Measurements from ENCODE around the gene MAB21L1. TPM values are rescaled to one million over a fixed set of nuclear protein-coding genes. Genes with fewer than 3 reads are reported as not detected.

The MAB21L1 gene
- polyA plus RNA-seq, result not detected

DNA sequence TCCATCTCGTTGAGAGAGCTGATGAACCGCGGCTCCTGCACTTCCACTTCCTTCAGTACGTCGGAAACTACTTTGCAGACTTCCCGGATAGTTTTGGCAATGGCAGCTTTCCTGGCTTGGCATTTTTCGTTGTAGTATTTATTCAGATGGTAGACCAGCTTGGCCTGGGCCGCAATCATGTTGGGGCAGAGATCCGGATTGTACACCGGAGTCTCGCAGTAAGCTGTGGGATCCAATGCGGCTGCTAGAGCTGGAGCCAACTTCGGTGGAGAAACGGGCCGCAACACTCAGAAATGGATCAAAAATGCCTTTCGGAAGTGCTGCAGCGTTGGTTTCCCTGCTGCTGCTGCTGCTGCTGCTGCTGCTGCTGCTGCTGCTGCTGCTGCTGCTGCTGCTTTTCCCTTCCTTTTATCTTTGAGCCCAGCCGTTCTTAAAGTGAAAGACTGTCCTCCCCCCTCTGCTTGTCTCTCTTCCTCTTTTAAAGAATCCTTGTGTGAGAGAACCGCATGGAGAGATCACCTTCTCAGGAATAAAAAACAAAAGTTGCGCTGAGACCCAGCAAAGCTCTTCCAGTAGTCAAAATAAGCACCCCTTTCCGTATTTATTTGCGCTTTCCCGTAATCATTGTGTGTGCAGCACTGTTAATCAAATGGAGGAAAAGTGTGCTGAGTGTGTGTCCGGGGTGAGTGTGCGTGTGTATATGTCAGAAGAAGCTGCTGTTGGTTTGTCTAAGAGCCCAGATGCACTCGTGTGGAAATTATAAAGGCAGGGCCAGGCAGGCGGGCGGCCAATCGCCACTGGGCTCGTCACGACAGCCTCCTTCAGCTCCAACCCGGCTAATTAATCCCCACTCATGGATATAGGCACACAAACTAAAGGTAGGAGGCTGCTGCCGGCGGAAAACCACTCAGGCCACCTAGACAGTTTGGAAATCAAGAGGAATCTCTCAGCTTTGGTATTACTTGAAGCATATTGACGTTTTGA is at the start of gene MAB21L1:
Gene MAB21L1, minus strand, starts transcription at position 730 of the 984 bp plus-strand sequence. Its CDS starts 551 bp downstream, at position 179.
- Mint-ChIP-seq H3K27ac (peak within 1 kb of the TSS in 2 of 6 donors; percentile 24 to 67), H3K27me3 (ENCODE audit: low read depth in 3 of 3) (peaks cover 32 to 43% (median 41%) of the 10 kb centered on the region in 3 donors), H3K4me1 (peaks cover 26 to 56% of the 10 kb centered on the region in 2 donors), H3K4me3 (peak within 1 kb of the TSS; percentile 77 to 95 (median 90)), H3K36me3 (no peaks in the 10 kb centered on the region), H3K9me3 (peaks cover 4 to 17% (median 7%) of the 10 kb centered on the region in 6 donors)
- DNase-seq, result peak in 1 of 3 donors; percentile 5

DNA sequence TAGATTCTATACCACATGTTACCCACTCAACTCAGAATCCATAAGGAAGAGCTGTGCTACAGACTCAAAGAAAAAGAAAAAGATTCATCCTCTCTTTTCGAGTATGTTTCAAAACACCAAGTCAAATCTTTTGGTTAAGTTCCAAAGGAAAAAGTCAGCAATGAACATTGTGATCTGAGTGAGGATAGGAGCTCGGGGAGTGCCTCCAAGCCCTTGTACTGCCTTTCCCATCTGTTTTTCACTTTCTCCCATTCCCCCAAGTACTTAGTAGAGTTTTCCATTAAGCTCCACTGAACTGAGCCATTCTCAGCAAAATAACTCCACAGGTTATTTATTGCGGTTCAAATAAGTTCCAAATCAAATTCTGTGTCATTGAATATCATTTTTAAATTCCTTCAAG is 47.7 kb upstream of the MAB21L1 start:
- H3K27me3 Mint-ChIP-seq (ENCODE audit: low read depth in 3 of 3), result peaks cover 0 to 2% (median 2%) of the 10 kb centered on the region in 3 donors
- no peaks in the 10 kb centered on the region for H3K4me1 Mint-ChIP-seq
- H3K27ac Mint-ChIP-seq, result no peak overlapping the region
- no peak for DNase-seq
- H3K4me3 Mint-ChIP-seq, result no peak overlapping the region
- no peaks in the 10 kb centered on the region for H3K36me3 Mint-ChIP-seq
- H3K9me3 Mint-ChIP-seq, result peaks cover 0 to 5% (median 0%) of the 10 kb centered on the region in 6 donors

DNA sequence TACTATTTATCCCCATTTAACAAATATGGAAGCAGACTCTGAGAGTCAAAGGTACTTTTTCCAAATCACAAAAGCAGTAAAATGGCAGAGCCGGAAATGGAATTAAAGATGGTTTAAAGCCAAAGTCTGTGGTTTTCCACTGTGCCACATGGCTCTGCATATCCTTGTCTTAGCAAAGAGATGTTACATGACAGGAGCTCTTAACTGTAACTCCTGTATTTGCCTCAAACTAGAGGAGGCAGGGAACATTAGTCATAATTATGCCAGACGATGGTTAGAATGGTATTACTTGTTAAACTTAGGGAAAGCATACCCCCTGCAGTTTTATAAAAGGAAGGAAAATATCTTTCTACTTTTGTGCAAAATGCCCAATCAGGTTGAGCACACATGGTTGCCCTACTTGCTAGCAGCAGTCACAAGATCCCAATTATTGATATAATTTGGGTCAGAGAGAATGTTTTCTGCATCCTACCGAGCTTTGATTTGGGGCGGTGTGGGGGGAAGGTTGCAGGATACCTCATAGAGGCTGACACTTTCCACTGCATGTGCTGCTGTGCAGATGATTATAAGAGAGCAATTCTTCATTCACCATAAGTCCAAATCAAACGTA is 42.0 kb upstream of the MAB21L1 start:
- Mint-ChIP-seq H3K36me3 (no peaks in the 10 kb centered on the region), H3K27me3 (ENCODE audit: low read depth in 3 of 3) (peaks cover 0 to 4% (median 3%) of the 10 kb centered on the region in 3 donors), H3K9me3 (peaks cover 0 to 9% (median 0%) of the 10 kb centered on the region in 6 donors), H3K27ac (no peak overlapping the region), H3K4me3 (no peak overlapping the region), H3K4me1 (no peaks in the 10 kb centered on the region)
- no peak for DNase-seq

DNA sequence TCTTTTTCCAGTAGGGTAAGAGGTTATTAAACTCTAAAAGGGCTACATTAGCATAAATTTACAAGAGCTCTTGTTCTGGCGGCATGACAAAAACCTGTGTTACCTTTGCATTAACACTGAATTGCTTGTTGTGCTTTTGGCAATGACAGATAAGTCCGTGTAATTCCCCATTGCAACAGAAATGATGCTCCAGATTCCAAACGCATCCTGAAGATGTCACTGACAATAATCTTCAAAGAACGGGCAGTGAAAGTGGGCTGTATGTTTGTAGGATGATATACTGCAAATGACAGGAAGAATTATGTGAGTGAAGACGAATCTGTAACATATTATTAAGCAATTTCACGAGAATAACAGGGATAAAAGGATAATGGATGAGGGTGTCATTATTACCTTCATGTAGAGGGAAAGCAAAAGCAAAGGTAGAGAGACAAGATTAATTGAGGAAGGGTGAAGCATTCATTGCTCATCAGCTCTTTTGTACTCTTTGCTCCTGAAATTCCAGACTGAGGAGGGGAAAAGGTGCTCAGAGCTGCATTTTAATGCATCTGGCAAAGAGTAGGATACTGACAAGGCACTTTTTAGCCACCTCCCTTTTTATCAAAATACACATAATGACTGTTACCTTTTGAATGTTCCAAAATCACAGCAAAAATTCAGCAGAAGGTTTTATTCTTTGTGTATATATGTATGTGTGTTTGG is 38.5 kb upstream of the MAB21L1 start:
- Mint-ChIP-seq H3K27me3 (ENCODE audit: low read depth in 3 of 3) (peaks cover 1 to 4% (median 3%) of the 10 kb centered on the region in 3 donors), H3K36me3 (no peaks in the 10 kb centered on the region), H3K9me3 (peaks cover 0 to 5% (median 0%) of the 10 kb centered on the region in 6 donors), H3K4me1 (no peaks in the 10 kb centered on the region), H3K4me3 (no peak overlapping the region), H3K27ac (no peak overlapping the region)
- no peak for DNase-seq

DNA sequence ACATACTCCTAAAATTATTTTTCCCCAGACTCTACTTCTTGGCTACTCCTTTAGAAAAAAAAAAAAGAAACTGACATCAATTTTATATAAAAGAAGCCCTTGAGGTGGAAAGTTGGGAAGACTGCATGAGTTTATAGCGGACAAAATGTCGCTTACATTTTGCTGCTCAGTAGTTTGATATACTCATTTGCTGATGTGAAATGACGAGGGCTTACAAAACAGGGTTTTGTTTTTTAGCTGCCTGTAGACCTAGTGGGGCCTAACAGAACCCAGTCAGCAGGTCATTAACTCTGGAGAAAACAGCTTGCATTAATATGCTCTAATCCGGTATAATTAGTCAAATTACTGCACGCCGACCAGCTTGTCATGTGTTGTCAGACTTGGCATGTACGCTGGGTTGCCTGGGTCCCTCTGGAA is 37.6 kb upstream of the MAB21L1 start:
- Mint-ChIP-seq H3K4me3 (no peak overlapping the region), H3K9me3 (peaks cover 0 to 5% (median 0%) of the 10 kb centered on the region in 6 donors), H3K4me1 (no peaks in the 10 kb centered on the region), H3K27ac (no peak overlapping the region), H3K36me3 (no peaks in the 10 kb centered on the region), H3K27me3 (ENCODE audit: low read depth in 3 of 3) (peaks cover 1 to 4% (median 3%) of the 10 kb centered on the region in 3 donors)
- no peak for DNase-seq

DNA sequence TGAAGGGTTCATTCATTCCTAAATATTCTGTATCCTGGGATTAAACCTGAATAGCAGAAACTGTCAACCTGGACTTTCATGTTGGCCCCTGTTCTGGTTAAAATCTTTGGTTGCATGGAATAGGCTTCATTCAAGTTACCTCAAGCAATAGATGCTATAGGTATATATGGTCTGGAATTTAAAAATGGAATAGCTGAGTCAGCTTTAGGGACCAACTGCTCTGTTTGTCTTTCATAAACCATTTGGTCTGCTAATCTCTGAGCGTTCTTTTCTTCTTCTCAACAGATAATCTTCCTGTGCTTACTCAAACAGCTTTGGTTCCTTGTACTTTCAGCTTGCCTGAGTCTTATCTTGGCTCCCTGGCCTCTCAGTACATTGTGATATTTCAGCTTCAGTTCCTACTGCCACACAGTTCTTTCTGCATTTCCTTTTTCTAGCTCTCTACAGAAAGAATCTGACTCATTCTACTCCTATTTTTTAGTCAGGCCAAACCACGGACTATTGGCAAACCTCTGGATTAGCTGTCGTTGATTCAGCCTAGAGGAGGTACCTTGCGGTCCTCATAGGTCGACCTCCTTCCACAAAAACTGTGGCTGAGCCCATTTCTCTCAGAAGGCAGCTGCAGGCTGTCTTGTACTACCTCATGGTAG is 35.9 kb upstream of the MAB21L1 start:
- Mint-ChIP-seq H3K36me3 (no peaks in the 10 kb centered on the region), H3K4me3 (no peak overlapping the region), H3K9me3 (peaks cover 0 to 4% (median 0%) of the 10 kb centered on the region in 6 donors), H3K27me3 (ENCODE audit: low read depth in 3 of 3) (peaks cover 0 to 3% (median 2%) of the 10 kb centered on the region in 3 donors), H3K27ac (no peak overlapping the region), H3K4me1 (no peaks in the 10 kb centered on the region)
- no peak for DNase-seq

DNA sequence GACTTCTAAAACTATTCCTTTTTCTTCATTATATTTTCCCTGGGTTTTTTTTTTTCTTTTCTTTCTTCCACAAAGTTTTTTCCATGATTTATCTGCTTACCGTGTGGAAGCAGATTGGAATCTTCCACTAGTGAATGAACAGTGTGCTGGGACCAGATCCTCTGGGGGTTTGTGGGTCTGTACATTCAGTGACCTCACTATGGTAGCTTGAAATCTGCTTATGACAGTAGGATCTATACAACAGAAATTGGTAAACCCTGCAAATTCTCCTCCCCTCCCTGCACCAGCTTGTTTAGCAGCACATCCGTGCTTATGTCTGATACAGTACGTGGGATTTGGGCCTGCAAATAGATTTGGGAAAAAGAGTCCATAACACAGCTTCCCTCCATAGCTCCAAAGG is 26.0 kb upstream of the MAB21L1 start:
- no peaks in the 10 kb centered on the region for H3K36me3 Mint-ChIP-seq
- no peak overlapping the region for H3K4me3 Mint-ChIP-seq
- DNase-seq, result no peak
- no peak overlapping the region for H3K27ac Mint-ChIP-seq
- H3K27me3 Mint-ChIP-seq (ENCODE audit: low read depth in 3 of 3), result no peaks in the 10 kb centered on the region
- peaks cover 0 to under 1% (median 0%) of the 10 kb centered on the region in 6 donors for H3K9me3 Mint-ChIP-seq
- no peaks in the 10 kb centered on the region for H3K4me1 Mint-ChIP-seq

DNA sequence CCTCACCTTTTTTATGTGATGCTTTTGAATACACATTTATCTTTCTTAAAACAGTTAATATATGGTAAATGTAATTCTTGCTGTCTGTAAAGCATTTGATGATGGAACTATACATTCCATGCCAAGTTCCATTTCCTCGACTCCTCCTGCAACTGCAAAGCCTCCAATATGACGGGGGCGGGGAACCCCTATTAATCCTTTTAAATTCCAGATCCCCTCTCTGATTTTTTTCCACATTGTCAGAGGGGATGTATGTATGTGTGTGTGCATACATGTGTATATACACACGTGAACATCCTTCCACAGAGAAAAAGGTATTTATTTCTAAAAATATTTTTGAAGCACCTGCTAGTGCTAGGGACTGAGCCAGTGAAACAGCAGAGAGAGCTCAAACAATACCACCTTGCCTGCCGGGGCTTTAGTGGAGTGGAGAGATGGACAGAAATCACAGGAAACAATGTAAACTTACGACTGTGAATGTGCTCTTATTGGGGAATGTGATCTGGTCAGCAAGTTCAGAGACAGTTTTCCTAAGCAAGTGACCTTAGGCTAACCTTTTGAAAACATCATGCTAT is 25.3 kb upstream of the MAB21L1 start:
- no peaks in the 10 kb centered on the region for H3K36me3 Mint-ChIP-seq
- no peaks in the 10 kb centered on the region for H3K4me1 Mint-ChIP-seq
- no peaks in the 10 kb centered on the region for H3K27me3 Mint-ChIP-seq (ENCODE audit: low read depth in 3 of 3)
- peaks cover 0 to 2% (median 0%) of the 10 kb centered on the region in 6 donors for H3K9me3 Mint-ChIP-seq
- no peak overlapping the region for H3K27ac Mint-ChIP-seq
- no peak for DNase-seq
- H3K4me3 Mint-ChIP-seq, result no peak overlapping the region

DNA sequence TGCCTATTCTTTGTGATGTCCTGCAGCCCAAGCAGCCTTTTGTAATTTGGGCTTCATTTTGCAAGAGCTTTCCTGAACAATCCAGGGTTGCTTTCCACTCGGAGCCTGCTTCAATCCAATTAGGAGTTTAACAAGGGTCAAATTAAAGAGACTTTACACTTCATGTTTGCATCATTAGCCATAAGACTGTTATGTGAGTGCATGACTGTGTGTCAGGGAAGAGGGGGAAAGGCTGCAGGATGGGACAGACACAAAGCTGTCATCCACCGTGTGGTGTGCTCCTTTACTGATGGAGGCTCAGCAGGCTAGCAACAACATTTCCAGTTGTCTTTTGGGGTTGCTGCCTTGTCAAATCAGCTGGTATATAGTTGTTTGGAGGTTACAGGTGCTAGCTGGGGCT is 23.7 kb upstream of the MAB21L1 start:
- H3K27ac Mint-ChIP-seq, result no peak overlapping the region
- H3K27me3 Mint-ChIP-seq (ENCODE audit: low read depth in 3 of 3), result no peaks in the 10 kb centered on the region
- no peaks in the 10 kb centered on the region for H3K4me1 Mint-ChIP-seq
- peaks cover 0 to 4% (median 1%) of the 10 kb centered on the region in 6 donors for H3K9me3 Mint-ChIP-seq
- no peak overlapping the region for H3K4me3 Mint-ChIP-seq
- no peaks in the 10 kb centered on the region for H3K36me3 Mint-ChIP-seq
- DNase-seq, result no peak

DNA sequence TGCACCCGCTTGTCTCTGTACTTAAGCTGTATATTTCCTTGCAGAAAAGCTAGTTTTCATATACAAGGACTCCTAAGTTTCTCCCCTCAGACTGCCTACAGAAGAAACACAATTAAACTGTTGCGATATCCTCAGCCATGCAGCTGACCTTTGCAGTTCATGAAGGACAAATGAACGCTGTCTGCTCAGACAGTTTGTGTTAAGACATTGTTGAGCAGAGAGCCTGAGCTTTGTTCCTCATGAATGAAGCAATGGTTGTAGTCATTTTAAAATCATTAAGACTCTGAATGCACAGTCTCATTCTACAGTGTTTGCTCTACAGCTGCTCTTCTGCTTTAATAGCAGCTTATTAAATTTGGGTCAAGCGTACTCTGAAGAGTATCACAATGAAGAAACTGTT is 23.2 kb upstream of the MAB21L1 start:
- H3K27me3 Mint-ChIP-seq (ENCODE audit: low read depth in 3 of 3), result no peaks in the 10 kb centered on the region

DNA sequence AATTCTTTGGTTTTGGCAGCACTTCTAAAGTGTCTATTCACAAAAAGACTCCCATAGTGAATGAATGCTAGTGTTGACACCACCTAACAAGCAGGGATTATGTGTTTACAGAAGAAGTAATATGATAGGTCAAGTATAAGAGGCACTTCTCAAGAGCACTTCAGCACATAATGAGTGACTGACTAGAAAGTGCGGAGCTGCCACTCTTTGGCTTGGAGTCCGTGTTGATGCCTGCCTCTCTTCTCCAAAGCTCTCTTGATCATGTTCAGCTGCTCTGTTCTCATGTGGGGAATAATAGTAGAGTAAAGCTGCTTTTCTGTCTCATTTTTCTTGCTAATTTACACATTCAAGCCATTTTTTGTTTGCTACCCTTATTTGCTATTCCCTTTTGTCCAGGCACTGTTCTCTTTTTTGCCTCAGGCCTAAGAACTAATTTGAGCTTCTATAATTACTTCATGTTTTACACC is 22.7 kb upstream of the MAB21L1 start:
- H3K9me3 Mint-ChIP-seq, result peaks cover 0 to 10% (median 3%) of the 10 kb centered on the region in 6 donors
- H3K4me3 Mint-ChIP-seq, result no peak overlapping the region
- DNase-seq, result no peak
- no peaks in the 10 kb centered on the region for H3K27me3 Mint-ChIP-seq (ENCODE audit: low read depth in 3 of 3)
- H3K36me3 Mint-ChIP-seq, result no peaks in the 10 kb centered on the region
- H3K27ac Mint-ChIP-seq, result no peak overlapping the region
- H3K4me1 Mint-ChIP-seq, result no peaks in the 10 kb centered on the region

More for the DNA sequence above, 23.2 kb upstream of the MAB21L1 start:
- no peaks in the 10 kb centered on the region for H3K4me1 Mint-ChIP-seq
- no peak for DNase-seq
- H3K9me3 Mint-ChIP-seq, result peaks cover 0 to 7% (median 1%) of the 10 kb centered on the region in 6 donors
- no peak overlapping the region for H3K4me3 Mint-ChIP-seq
- no peak overlapping the region for H3K27ac Mint-ChIP-seq
- H3K36me3 Mint-ChIP-seq, result no peaks in the 10 kb centered on the region

DNA sequence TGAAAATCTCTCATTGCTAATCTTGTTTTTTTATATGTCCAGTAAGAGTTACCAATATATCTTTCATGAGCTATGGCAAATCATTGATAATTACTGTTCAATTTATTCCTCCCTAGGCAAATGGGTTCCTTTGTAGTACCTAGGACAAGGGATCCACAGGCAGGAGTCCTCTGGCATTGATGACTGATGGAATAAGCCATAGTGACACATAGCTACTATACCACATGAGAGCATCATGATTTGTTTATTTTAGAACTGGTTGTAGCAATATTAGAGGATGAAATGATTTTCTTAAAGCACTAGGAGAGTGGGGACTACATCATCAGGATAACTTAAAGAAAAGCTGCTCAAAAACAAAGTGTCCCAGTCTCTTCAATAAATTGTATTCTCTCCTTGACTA is 21.7 kb upstream of the MAB21L1 start:
- no peaks in the 10 kb centered on the region for H3K4me1 Mint-ChIP-seq

More for the DNA sequence above, 21.7 kb upstream of the MAB21L1 start:
- Mint-ChIP-seq H3K4me3 (no peak overlapping the region), H3K27me3 (ENCODE audit: low read depth in 3 of 3) (no peaks in the 10 kb centered on the region), H3K27ac (no peak overlapping the region), H3K9me3 (peaks cover 0 to 11% (median 3%) of the 10 kb centered on the region in 6 donors), H3K36me3 (no peaks in the 10 kb centered on the region)
- DNase-seq, result no peak
